ENCODE results near the gene GSTT2. TPM values are rescaled to one million over a fixed set of nuclear protein-coding genes. Genes with fewer than 3 reads are reported as not detected.

The GSTT2 gene
- total and polyA plus RNA-seq, 10 of the 15 experiments (the other 5 are each of a cell fraction or from before 2014, with no cell fraction given): not detected

- DNase-seq (ENCODE audit: low read depth, low spot score): no peak
- peaks cover 13% of the 10 kb centered on the region for H3K79me2 ChIP-seq (ENCODE audit: control insufficient read depth, insufficient read depth, low read length)
- FAIRE-seq: no peak
- peak; percentile 73 for TF ChIP-seq BCL3 (IDR thresholded peaks at IDR 0.05; ENCODE audit: borderline replicate concordance, insufficient read depth, low read depth, low read length, poor library complexity, severe bottlenecking)
- TF ChIP-seq USF1 (IDR thresholded peaks at IDR 0.05; ENCODE audit: borderline replicate concordance, extremely low read length, insufficient read depth, low read depth, low read length): no peak
- no peak for TF ChIP-seq ZBTB33 (IDR thresholded peaks at IDR 0.05)
- TF ChIP-seq NFIC (IDR thresholded peaks at IDR 0.05; ENCODE audit: low read depth, low read length): peak; percentile 38; the same call in 1 of the 2 replicates
- TF ChIP-seq SP1 (IDR thresholded peaks at IDR 0.05; ENCODE audit: low read depth, low read length): no peak
- TF ChIP-seq PML (IDR thresholded peaks at IDR 0.05; ENCODE audit: low read length): peak; percentile 37; the same call in 1 of the 2 replicates
- no peak overlapping the region for H3K9ac ChIP-seq (ENCODE audit: control insufficient read depth, insufficient read depth, low read length)
- in situ Hi-C loops (cut with MboI): loop anchor here (5.0 kb wide), 1 partner anchor 43 kb away; no protein-coding TSS in a partner anchor
- no peak for ATAC-seq
- BruUV-seq (replicated peaks): no TSS peak
- H3K27me3 ChIP-seq (replicated peaks in 1 of 2; ENCODE audit: control insufficient read depth in 2 of 2, insufficient read depth in 2 of 2, low read length in 1 of 2): no peaks in the 10 kb centered on the region
- no peak overlapping the region for H2AFZ ChIP-seq (ENCODE audit: control insufficient read depth, low read depth, low read length)
- H3K36me3 ChIP-seq (ENCODE audit: control insufficient read depth in 2 of 2, insufficient read depth in 2 of 2, low read length in 1 of 2): peaks cover 11 to 25% of the 10 kb centered on the region in 2 experiments
- WGBS (ENCODE audit: insufficient coverage, insufficient replicate concordance, low lambda C conversion rate, missing lambda C conversion rate): 97% methylated on average over 5 of the region's 5 CpGs
- no peaks in the 10 kb centered on the region for H3K4me1 ChIP-seq (ENCODE audit: control insufficient read depth, insufficient read depth, low read length)
- ChIA-PET POLR2A (no interaction called here), SMC1A (ENCODE audit: uncharacterized antibody, unreplicated experiment) (no interaction called here), RAD21 (ENCODE audit: unreplicated experiment) (no interaction called here), CTCF (no interaction called here)
- intact Hi-C loops (cut with micrococcal nuclease; ENCODE audit: unreplicated experiment): loop anchor here (5.0 kb wide), 1 partner anchor 43 kb away; no protein-coding TSS in a partner anchor
- H3K9me3 ChIP-seq (replicated peaks; ENCODE audit: control insufficient read depth, insufficient read depth, low read length): no peaks in the 10 kb centered on the region; the same call in 1 of the 3 replicates
- H3K27ac ChIP-seq (ENCODE audit: control insufficient read depth, insufficient read depth): no peak overlapping the region
- no peak overlapping the region for H3K4me2 ChIP-seq (ENCODE audit: control insufficient read depth, insufficient read depth)
- H4K20me1 ChIP-seq (ENCODE audit: control insufficient read depth, insufficient read depth): no peaks in the 10 kb centered on the region; the same call in 1 of the 2 replicates
- no peak overlapping the region for H3K4me3 ChIP-seq
These were observed 9.7 kb upstream of the GSTT2 start for GRCh38 chr22:23970201-23970641.
